ENCODE data around the gene SPTBN4.
A peak's percentile ranks its signal among the peaks of the same experiment; 100 is the strongest.

Gene SPTBN4

GRCh38 chr19:40513741-40514315, 47.0 kb downstream of the SPTBN4 start:
- H2BK12ac ChIP-seq (ENCODE audit: low read length in 2 of 2) = no peak overlapping the region
- H2AFZ ChIP-seq (ENCODE audit: low read depth, low read length) = no peak overlapping the region
- no peak overlapping the region for H3K23ac ChIP-seq (ENCODE audit: low read length in 2 of 2)
- H3K79me1 ChIP-seq (replicated peaks; ENCODE audit: low read length, poor library complexity, severe bottlenecking) = no peaks in the 10 kb centered on the region
- no peak overlapping the region for H2AK5ac ChIP-seq (ENCODE audit: low read length, severe bottlenecking)
- peaks cover 34 to 46% of the 10 kb centered on the region in 2 experiments for H3K27me3 ChIP-seq (ENCODE audit: control insufficient read depth in 1 of 2, insufficient read depth in 1 of 2, low read length in 2 of 2)
- no peak overlapping the region for H3K18ac ChIP-seq (ENCODE audit: low read depth in 1 of 2, low read length in 2 of 2)
- WGBS = 61% methylated on average over 4 of the region's 4 CpGs
- no peak overlapping the region for H3K14ac ChIP-seq (ENCODE audit: low read length in 2 of 2)
- H3K4me3 ChIP-seq (ENCODE audit: insufficient read depth in 1 of 2, low read depth in 1 of 2, low read length in 2 of 2) = no peak overlapping the region
- no peak overlapping the region for H2BK120ac ChIP-seq (ENCODE audit: low read depth, low read length)
- H3K36me3 ChIP-seq (ENCODE audit: control insufficient read depth in 1 of 2, insufficient read depth in 2 of 2, low read depth in 1 of 2, low read length in 2 of 2) = no peaks in the 10 kb centered on the region
- no peak overlapping the region for H2BK5ac ChIP-seq (ENCODE audit: low read depth, low read length, poor library complexity, severe bottlenecking)
- H3K4me1 ChIP-seq (ENCODE audit: control insufficient read depth, insufficient read depth, low read depth, low read length) = peaks cover 12% of the 10 kb centered on the region
- H4K91ac ChIP-seq (ENCODE audit: low read length) = no peak overlapping the region
- no peaks in the 10 kb centered on the region for H3K9me3 ChIP-seq (ENCODE audit: control insufficient read depth, low read length)
- H4K8ac ChIP-seq (ENCODE audit: low read length) = no peak overlapping the region
- no peak overlapping the region for H3K4ac ChIP-seq (ENCODE audit: low read depth in 1 of 2, low read length in 2 of 2)
- no peak for DNase-seq
- no peak overlapping the region for H3K4me2 ChIP-seq (ENCODE audit: low read length, poor library complexity, severe bottlenecking)
- no peak overlapping the region for H3K9ac ChIP-seq (ENCODE audit: low read length)
- no peak overlapping the region for H3K27ac ChIP-seq (ENCODE audit: low read length, poor library complexity, severe bottlenecking)
- no peak overlapping the region for H2BK15ac ChIP-seq (ENCODE audit: low read depth, poor library complexity, severe bottlenecking)

- no peak overlapping the region for H4K8ac ChIP-seq (ENCODE audit: low read length)
- no peaks in the 10 kb centered on the region for H3K79me1 ChIP-seq (replicated peaks; ENCODE audit: low read length, poor library complexity, severe bottlenecking)
- no peak for DNase-seq
- H3K27me3 ChIP-seq (ENCODE audit: control insufficient read depth in 1 of 2, insufficient read depth in 1 of 2, low read length in 2 of 2) = peaks cover 44 to 51% of the 10 kb centered on the region in 2 experiments
- peaks cover 17% of the 10 kb centered on the region for H3K4me1 ChIP-seq (ENCODE audit: control insufficient read depth, insufficient read depth, low read depth, low read length)
- H2AK5ac ChIP-seq (ENCODE audit: low read length, severe bottlenecking) = no peak overlapping the region
- H3K23ac ChIP-seq (ENCODE audit: low read length in 2 of 2) = no peak overlapping the region
- no peak overlapping the region for H3K9ac ChIP-seq (ENCODE audit: low read length)
- no peaks in the 10 kb centered on the region for H3K9me3 ChIP-seq (ENCODE audit: control insufficient read depth, low read length)
- H3K27ac ChIP-seq (ENCODE audit: low read length, poor library complexity, severe bottlenecking) = no peak overlapping the region
- H4K91ac ChIP-seq (ENCODE audit: low read length) = no peak overlapping the region
- no peaks in the 10 kb centered on the region for H3K36me3 ChIP-seq (ENCODE audit: control insufficient read depth in 1 of 2, insufficient read depth in 2 of 2, low read depth in 1 of 2, low read length in 2 of 2)
- H2BK12ac ChIP-seq (ENCODE audit: low read length in 2 of 2) = no peak overlapping the region
- H3K4me3 ChIP-seq (ENCODE audit: insufficient read depth in 1 of 2, low read depth in 1 of 2, low read length in 2 of 2) = no peak overlapping the region
- no peak overlapping the region for H2BK15ac ChIP-seq (ENCODE audit: low read depth, poor library complexity, severe bottlenecking)
- H2AFZ ChIP-seq (ENCODE audit: low read depth, low read length) = no peak overlapping the region
- no peak overlapping the region for H3K18ac ChIP-seq (ENCODE audit: low read depth in 1 of 2, low read length in 2 of 2)
- no peak overlapping the region for H3K4me2 ChIP-seq (ENCODE audit: low read length, poor library complexity, severe bottlenecking)
- no peak overlapping the region for H2BK120ac ChIP-seq (ENCODE audit: low read depth, low read length)
- 81% methylated on average over 9 of the region's 9 CpGs for WGBS
- H3K14ac ChIP-seq (ENCODE audit: low read length in 2 of 2) = no peak overlapping the region
- H3K4ac ChIP-seq (ENCODE audit: low read depth in 1 of 2, low read length in 2 of 2) = no peak overlapping the region
- no peak overlapping the region for H2BK5ac ChIP-seq (ENCODE audit: low read depth, low read length, poor library complexity, severe bottlenecking)
These were observed 50.4 kb downstream of the SPTBN4 start for GRCh38 chr19:40517248-40517647.

- H3K36me3 ChIP-seq (ENCODE audit: control insufficient read depth in 1 of 2, insufficient read depth in 2 of 2, low read depth in 1 of 2, low read length in 2 of 2) = no peaks in the 10 kb centered on the region
- no peak overlapping the region for H2BK5ac ChIP-seq (ENCODE audit: low read depth, low read length, poor library complexity, severe bottlenecking)
- H4K8ac ChIP-seq (ENCODE audit: low read length) = no peak overlapping the region
- H3K9me3 ChIP-seq (ENCODE audit: control insufficient read depth, low read length) = no peaks in the 10 kb centered on the region
- no peak overlapping the region for H2AK5ac ChIP-seq (ENCODE audit: low read length, severe bottlenecking)
- peaks cover 10% of the 10 kb centered on the region for H3K4me1 ChIP-seq (ENCODE audit: control insufficient read depth, insufficient read depth, low read depth, low read length)
- H3K27me3 ChIP-seq (ENCODE audit: control insufficient read depth in 1 of 2, insufficient read depth in 1 of 2, low read length in 2 of 2) = peaks cover 33% of the 10 kb centered on the region in 2 experiments
- H3K23ac ChIP-seq (ENCODE audit: low read length in 2 of 2) = no peak overlapping the region
- peak; percentile 25 for DNase-seq
- no peaks in the 10 kb centered on the region for H3K79me1 ChIP-seq (replicated peaks; ENCODE audit: low read length, poor library complexity, severe bottlenecking)
- peak overlapping the region; percentile 32 for H3K4me2 ChIP-seq (ENCODE audit: low read length, poor library complexity, severe bottlenecking)
- no peak overlapping the region for H2BK15ac ChIP-seq (ENCODE audit: low read depth, poor library complexity, severe bottlenecking)
- H2BK120ac ChIP-seq (ENCODE audit: low read depth, low read length) = no peak overlapping the region
- no peak overlapping the region for H3K9ac ChIP-seq (ENCODE audit: low read length)
- WGBS = 24% methylated on average over 77 of the region's 91 CpGs
- H3K27ac ChIP-seq (ENCODE audit: low read length, poor library complexity, severe bottlenecking) = no peak overlapping the region
- H3K4ac ChIP-seq (ENCODE audit: low read depth in 1 of 2, low read length in 2 of 2) = no peak overlapping the region
- H4K91ac ChIP-seq (ENCODE audit: low read length) = no peak overlapping the region
- no peak overlapping the region for H2AFZ ChIP-seq (ENCODE audit: low read depth, low read length)
- no peak overlapping the region for H2BK12ac ChIP-seq (ENCODE audit: low read length in 2 of 2)
- H3K18ac ChIP-seq (ENCODE audit: low read depth in 1 of 2, low read length in 2 of 2) = no peak overlapping the region
- H3K4me3 ChIP-seq (ENCODE audit: insufficient read depth in 1 of 2, low read depth in 1 of 2, low read length in 2 of 2) = no peak overlapping the region
- H3K14ac ChIP-seq (ENCODE audit: low read length in 2 of 2) = no peak overlapping the region
These were observed 52.8 kb downstream of the SPTBN4 start for GRCh38 chr19:40519352-40520322.

GRCh38 chr19:40521276-40521675, 54.5 kb downstream of the SPTBN4 start:
- WGBS = 73% methylated on average over 5 of the region's 8 CpGs
- no peak overlapping the region for H3K14ac ChIP-seq (ENCODE audit: low read length in 2 of 2)
- peaks cover 10% of the 10 kb centered on the region for H3K4me1 ChIP-seq (ENCODE audit: control insufficient read depth, insufficient read depth, low read depth, low read length)
- H3K27ac ChIP-seq (ENCODE audit: low read length, poor library complexity, severe bottlenecking) = no peak overlapping the region
- no peak overlapping the region for H3K4me3 ChIP-seq (ENCODE audit: insufficient read depth in 1 of 2, low read depth in 1 of 2, low read length in 2 of 2)
- H2AFZ ChIP-seq (ENCODE audit: low read depth, low read length) = no peak overlapping the region
- H4K8ac ChIP-seq (ENCODE audit: low read length) = no peak overlapping the region
- DNase-seq = peak; percentile 23
- H3K27me3 ChIP-seq (ENCODE audit: control insufficient read depth in 1 of 2, insufficient read depth in 1 of 2, low read length in 2 of 2) = peaks cover 35 to 39% of the 10 kb centered on the region in 2 experiments
- H3K36me3 ChIP-seq (ENCODE audit: control insufficient read depth in 1 of 2, insufficient read depth in 2 of 2, low read depth in 1 of 2, low read length in 2 of 2) = no peaks in the 10 kb centered on the region
- H2BK12ac ChIP-seq (ENCODE audit: low read length in 2 of 2) = no peak overlapping the region
- no peak overlapping the region for H2BK15ac ChIP-seq (ENCODE audit: low read depth, poor library complexity, severe bottlenecking)
- no peak overlapping the region for H2BK120ac ChIP-seq (ENCODE audit: low read depth, low read length)
- no peak overlapping the region for H4K91ac ChIP-seq (ENCODE audit: low read length)
- no peak overlapping the region for H3K9ac ChIP-seq (ENCODE audit: low read length)
- H3K9me3 ChIP-seq (ENCODE audit: control insufficient read depth, low read length) = no peaks in the 10 kb centered on the region
- no peak overlapping the region for H3K23ac ChIP-seq (ENCODE audit: low read length in 2 of 2)
- no peak overlapping the region for H2AK5ac ChIP-seq (ENCODE audit: low read length, severe bottlenecking)
- H3K18ac ChIP-seq (ENCODE audit: low read depth in 1 of 2, low read length in 2 of 2) = no peak overlapping the region
- no peak overlapping the region for H2BK5ac ChIP-seq (ENCODE audit: low read depth, low read length, poor library complexity, severe bottlenecking)
- H3K4me2 ChIP-seq (ENCODE audit: low read length, poor library complexity, severe bottlenecking) = no peak overlapping the region
- no peaks in the 10 kb centered on the region for H3K79me1 ChIP-seq (replicated peaks; ENCODE audit: low read length, poor library complexity, severe bottlenecking)
- no peak overlapping the region for H3K4ac ChIP-seq (ENCODE audit: low read depth in 1 of 2, low read length in 2 of 2)
